HG02938 (cell line): ENCODE measurements around the gene C14orf132.
"Not testable (repeated sequence)": the region's sequence is repeated elsewhere in the genome, so short reads cannot be mapped to it uniquely, and the experiment has no call there.

Source experiments
- ATAC-seq: cut with Tn5 transposase; IDR thresholded peaks from one replicate; pipeline ENCODE4 v1.9.1; 2021; ENCODE audit warnings: mild to moderate bottlenecking, moderate library complexity; ENCODE audit not compliant: unreplicated experiment

The C14orf132 gene

DNA sequence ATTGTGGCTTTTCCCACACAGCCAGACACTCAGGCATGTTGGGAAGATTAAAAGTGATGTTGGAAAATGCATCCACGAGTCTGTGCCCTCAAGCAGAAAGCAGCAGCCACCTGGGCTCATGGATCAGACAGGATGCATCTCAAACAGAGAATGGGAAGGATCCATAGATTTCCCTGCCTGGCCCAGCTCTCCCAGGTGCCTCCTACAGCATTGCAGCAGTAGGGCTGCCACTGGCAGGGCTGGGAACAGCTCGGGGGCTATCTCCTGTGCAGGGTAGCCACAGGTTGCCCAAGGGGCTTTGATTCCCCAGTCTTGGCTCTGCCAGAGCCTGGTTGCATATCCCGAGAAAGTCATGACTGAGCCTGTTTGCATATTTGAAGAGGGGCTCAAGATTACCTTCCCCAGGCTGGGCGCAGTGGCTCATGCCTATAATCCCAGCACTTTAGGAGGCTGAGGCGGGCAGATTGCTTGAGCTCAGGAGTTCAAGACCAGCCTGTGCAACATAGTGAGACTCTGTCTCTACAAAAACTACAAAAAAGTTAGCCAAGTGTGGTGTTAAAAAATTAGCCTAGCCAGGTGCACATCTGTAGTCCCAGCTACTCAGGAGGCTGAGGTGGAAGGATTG is 19.5 kb downstream of the C14orf132 start:
- no peak for ATAC-seq

DNA sequence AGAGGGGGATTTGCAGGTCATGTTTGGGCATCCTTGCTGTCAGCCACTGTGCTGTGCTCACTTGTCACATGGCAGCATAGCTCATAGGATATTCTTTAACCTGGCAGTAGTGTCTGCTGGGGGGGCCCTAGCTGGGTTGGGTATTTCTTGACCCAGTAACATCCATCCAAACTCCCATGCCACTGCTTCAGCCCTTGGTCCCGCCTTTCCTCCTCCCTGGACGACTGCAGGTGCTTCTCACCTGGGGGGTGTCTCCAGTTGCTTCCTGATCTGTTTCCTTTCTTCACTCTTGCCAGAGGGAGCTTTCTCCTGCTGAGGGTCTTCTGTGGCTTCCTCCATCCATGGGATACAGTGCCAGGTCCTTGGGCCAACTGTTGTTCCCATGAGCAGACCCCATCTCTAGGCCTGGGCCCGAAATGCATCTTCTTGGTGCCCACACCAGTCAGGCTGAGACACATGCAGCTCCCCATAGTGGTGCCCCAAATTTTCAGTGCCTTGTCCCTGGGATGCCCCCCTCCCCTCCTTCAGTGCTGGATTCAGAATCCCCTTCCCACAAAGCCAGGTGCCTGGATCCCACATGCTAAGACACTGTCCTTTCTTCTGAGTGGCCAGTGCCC is 20.5 kb downstream of the C14orf132 start:
- no peak for ATAC-seq

GRCh38 chr14:96060186-96060933 is 21.2 kb downstream of the C14orf132 start:
- no peak for ATAC-seq

- no peak for ATAC-seq
Observed at GRCh38 chr14:96062010-96062409, 22.8 kb downstream of the C14orf132 start.

DNA sequence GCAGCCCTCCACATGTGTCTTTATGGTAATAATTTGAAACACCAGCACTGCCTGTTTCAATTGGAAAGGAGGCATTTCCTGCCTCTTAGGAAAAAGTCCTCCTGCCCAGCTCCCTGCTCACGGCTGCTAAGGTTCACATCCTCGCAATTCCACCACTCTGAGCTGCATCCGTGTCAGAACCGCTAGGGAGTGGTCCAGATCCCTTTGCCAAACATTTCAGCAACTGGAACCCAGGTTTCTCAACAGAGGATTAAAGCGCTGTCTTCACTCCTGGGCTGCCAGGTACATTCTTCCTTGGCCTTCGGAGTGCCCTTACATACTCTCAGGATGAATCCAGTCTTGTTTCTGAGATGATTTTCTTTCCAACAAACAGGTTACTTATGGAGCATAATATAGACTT is 23.3 kb downstream of the C14orf132 start:
- no peak for ATAC-seq

DNA sequence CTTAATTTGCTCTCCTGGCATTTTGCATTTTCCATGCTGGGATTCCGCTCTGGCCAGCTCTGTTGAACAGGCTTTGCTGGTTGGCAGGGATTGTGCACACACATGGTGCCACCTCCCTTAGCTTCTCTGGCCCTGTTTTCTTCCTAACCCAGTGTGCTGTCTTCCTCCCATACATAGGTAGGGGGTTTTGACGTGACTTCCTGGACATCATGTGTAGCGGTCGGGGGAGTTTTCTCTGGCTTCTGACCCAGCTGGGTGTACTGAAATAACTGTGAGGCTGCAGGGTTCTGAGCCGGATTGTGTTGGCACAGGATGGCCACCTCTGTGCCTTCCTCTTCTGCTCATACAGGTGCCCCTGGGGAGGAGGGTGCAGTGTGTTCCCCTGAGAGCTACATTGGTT is 25.7 kb downstream of the C14orf132 start:
- ATAC-seq, result no peak

GRCh38 chr14:96065661-96066459 is 26.7 kb downstream of the C14orf132 start:
- no peak for ATAC-seq

GRCh38 chr14:96066976-96067375 is 27.8 kb downstream of the C14orf132 start:
- ATAC-seq, result no peak

DNA sequence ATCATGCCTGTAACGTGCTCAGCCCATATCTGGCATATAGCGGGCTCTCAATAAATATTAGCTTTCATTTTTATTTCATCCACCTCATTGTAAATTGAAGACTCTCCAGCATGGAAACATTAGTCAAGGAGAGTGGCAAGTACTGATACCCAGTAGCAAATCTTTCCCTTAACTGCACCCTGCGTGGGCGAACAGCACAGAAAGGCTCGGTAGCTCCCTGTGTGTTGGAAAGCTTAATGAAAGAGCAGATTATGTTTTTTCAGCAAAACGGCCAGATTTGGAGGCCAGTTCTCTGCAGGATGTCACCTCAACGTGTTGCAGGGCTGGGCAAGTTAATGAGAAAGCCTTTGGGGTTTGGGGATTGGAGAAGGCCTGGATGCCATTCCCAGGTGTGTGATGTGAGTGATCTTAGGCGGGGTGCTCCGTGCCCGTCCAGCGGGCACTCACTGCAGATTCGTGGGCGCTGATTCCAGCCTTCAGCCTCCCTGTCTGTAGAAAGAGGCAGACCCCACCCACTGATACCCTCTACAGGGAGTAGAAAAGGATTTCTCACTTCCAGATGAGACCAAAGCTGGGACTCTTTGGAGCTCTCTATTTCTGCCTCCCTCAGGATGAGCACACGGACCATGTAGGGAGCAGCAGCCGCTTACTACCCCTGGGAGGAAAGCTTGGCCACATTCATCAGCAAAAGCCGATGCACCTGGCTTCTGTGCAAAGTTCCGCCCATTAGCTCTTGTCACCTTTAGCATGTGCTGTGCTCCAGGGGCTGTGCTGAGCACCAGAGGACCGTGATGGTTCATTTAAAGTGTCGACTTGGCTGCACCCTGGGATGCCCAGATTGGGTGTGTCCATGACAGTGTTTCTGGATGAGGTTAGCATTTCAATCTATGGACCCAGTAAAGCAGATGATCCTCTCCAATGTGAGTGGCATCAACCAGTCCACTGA is 29.1 kb downstream of the C14orf132 start:
- no peak for ATAC-seq

GRCh38 chr14:96069421-96069820 is 30.3 kb downstream of the C14orf132 start:
- no peak for ATAC-seq

DNA sequence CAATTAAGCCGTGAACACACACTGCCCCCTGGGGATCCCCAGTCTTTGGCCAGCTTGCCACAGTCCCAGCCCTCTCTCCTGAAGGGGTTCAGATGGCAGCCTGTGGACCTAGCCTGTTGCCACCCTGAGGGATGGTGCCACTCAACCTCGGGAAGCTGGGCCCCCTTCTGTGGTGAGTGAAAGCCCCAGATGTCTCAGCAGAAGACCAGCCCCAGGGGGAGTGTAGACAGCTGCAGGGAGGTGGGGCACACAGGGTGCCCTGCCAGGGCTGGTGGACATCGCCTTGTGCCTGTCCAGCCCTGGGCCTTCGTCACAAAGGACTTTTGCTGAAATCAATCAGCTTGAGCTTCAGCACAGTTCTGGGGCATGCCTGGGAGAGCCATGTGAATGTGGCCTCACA is 32.4 kb downstream of the C14orf132 start:
- no peak for ATAC-seq

DNA sequence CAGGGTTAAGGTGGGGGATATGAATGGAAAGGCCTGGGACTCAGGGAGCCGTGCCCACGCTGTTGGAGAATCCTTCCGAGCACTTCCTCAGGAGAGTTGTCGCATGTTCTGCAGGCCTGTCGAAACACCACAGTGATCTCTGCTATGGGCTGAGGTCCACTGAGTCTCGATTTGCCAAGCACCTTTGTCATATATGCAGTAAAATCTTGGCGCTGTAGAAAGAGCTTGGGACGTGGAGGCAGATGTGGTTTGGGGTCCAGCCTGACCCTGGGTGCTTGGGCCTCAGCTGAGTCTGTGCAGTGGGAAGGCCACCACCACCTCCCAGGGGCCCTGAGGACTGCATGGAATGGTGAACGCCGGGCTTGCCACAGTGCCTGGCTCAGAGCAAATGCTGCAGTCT is 32.9 kb downstream of the C14orf132 start:
- ATAC-seq, result no peak

GRCh38 chr14:96072746-96073145 is 33.6 kb downstream of the C14orf132 start:
- ATAC-seq, result no peak

DNA sequence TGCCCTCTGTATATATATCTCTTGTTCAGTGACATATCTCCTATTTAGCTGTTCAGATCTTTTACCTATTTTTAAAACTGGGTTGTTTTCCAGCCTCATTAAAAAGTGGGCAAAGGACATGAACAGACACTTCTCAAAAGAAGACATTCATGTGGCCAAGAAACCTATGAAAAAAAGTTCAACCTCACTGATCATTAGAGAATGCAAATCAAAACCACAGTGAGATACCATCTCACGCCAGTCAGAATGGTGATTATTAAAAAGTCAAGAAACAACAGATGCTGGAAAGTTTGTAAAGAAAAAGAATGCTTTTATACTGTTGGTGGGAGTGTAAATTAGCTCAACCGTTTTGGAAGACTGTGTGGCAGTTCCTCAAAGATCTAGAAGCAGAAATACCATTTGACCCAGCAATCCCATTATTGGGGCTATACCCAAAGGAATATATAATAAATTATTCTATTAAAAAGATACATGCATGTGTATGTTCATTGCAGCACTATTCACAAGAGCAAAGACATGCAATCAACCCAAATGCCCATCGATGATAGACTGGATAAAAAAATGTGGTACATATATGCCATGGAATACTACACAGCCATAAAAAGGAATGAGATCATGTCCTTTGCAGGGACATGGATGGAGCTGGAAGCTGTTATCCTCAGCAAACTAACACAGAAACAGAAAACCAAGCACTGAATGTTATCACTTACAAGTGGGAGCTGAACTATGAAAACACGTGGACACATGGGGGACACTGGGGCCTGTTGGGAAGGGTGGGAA is 34.3 kb downstream of the C14orf132 start:
- not testable (repeated sequence) for ATAC-seq

DNA sequence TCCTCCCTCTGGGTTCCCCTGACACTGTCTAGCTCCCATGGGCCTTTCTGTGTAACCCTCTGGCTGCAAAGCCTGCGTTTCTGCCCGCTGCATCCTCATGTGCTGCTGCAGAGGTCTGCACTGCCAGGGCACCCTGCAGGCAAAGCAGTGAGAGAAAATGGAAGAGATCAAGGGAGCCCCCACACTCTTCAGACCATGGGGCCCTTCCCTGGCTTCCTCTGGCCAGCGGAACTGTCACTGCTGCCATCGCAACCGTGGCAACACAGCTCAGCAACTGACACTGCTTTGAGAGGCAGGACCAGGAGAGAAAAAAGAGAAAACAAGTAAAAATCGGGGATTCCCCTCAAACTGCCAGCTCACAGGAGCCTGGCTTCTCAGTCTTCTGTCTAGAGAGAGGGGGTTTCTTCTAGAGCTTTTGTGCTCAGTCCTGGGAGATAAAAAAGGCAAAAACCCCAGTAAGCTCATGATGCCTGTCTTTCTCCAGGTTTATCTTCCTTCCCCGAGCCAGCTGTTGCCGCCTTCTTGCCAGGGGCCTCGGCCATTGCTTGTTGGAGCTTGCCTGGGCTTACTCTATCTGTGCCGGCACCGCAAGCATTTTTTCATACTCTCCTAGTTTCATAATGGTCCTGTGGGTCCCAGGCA is 38.9 kb downstream of the C14orf132 start:
- ATAC-seq, result no peak

DNA sequence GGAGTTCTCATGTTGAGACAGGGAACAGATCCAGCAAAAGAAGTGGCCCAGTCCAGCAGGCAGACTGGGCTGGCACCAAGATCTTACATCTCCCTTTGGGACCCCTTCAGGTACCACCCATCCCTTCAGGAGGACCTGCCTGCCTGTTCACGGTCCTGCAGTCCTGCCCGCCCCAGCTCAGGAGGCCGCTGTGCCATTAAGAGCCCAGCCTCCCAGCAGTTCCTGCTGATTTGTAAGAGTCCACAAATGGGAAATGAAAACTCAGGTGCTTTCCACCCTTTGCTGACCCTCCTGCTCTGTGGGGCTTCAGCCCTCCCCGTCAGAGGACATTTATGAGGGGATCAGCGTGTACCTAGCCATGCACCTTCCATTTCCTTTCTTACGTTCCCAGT is 39.5 kb downstream of the C14orf132 start:
- no peak for ATAC-seq

- ATAC-seq, result no peak
Observed at GRCh38 chr14:96079066-96079465, 39.9 kb downstream of the C14orf132 start.

DNA sequence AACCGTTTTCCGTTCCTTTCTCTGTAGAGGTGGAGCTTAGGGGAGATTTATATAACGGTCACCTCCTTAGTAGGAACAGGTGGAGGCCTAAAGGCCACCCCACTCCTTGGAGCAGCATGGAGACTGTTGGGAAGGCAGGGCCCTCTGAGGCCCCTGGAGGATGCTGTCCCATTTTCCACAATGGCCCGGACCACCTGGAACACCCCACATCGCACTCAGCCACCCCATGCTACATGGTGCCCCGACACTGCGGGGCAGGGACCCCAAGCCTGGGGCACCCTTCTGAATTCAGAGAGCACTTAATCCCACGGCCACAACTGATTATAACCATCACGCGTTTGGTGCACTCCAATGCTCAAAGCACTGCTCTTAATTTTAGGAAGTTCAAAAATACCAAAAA is 41.4 kb downstream of the C14orf132 start:
- no peak for ATAC-seq

DNA sequence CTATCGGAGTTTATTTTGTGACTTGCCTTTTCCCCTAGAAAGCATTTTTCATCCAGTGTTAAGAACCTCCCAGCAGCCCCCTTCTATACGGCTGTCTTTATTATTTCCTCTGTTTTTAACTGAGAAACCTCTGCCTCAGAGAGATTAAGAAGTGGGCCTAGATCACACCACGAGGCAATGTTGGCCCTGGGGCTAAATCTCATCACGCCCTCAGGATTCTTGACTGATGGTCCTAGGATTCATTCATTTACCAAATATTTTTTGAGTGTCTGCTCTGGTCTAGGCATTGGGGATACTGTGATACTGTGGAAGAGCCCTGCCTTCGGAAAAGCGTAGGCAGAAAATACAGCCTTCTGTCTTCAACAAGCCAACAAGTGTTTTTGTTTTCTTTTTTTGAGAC is 42.1 kb downstream of the C14orf132 start:
- ATAC-seq, result no peak
